NCI-H2107 treated with DMSO at 0.1 percent for 48 hours (cell line): ENCODE data around the gene LCP1.
A peak's percentile ranks its signal among the peaks of the same experiment; 100 is the strongest.

ENCODE experiments used
- DNase-seq: peaks from one replicate; lab custom pipeline; 2025; ENCODE audit not compliant: unreplicated experiment; lab: John Stamatoyannopoulos, UW

Gene LCP1

DNA sequence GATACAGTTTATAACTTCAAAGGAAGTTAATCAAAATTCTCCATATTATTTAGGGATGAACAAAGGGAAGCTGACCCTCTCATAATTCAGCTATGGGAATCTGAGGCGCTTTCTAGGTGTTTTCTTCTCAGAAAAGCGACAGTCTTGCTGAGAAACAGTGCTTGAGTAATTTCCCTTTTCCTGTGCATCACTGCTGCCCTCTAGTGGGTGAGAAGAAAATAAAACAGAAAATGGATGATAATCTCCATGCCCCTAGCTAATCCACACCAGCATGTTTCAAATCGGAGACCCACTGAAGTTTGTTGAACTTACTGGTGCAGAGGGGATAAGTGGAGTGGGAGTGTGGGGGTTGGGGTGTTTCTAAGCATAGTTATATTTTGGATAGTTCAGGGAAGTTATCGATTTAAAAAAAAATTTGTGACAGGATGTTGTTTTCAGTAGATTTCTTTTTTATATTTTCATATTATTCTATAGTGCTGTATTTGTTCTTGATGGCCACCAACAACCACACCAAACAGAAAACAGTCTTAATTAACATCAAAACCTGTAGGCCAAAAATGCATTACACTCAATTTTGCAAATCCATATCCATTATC is 21.4 kb downstream of the LCP1 start:
- DNase-seq, result peak; percentile 52

DNA sequence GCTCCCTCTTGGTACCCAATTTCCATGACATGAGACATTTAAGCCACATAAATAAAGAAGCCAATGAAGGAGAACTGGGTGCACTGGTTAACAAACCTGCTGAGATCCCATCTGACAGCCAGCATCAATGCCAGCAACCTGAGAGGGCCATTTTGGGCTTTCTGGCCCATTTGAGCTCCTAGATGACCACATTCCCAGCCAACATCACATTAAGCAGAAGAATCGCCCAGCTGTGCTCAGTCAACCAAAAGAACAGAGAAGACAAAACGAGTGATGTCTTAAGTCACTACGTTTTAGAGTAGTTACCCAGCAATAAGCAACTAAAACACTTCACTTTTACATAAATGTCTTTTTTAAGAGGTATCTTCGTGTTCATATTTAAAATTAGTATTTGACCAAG is 21.9 kb downstream of the LCP1 start:
- DNase-seq, result no peak

DNA sequence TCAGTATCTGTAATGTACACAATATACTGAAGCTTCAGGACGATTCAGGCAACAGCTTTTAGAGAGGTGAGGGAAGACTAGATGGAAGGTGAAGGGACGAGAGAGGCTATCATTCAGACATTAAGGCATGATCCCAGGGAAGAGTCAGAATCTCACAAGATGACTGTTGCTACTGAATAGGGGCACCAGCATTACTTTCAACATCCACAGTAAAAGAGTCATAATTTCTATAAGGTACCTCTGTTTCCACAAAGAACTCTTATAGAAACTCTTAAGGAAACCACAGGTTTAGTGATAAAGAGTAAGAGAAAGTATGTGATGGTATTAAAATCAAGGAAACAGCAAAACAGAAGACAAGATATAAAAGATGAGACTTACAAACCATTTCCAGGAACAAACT is 23.0 kb downstream of the LCP1 start:
- no peak for DNase-seq

DNA sequence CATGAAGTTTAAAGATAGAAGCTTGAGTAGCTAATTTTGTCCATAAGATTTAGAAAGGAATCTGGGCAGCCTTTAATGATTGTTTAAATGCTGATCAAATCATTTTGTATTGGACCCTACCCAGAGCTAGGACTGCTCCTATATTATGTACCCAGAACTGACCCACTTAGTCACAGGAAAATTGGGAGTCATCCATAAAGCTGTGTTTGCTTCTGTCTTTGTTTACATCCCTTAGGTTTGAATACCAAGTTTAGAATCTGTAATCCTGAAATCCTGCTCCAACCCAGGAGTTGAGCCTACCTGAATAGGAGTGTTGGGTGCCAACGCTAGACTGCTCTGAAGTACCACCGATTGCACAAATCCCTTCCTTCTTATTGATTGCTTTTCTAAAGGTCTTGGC is 23.8 kb downstream of the LCP1 start:
- no peak for DNase-seq

DNA sequence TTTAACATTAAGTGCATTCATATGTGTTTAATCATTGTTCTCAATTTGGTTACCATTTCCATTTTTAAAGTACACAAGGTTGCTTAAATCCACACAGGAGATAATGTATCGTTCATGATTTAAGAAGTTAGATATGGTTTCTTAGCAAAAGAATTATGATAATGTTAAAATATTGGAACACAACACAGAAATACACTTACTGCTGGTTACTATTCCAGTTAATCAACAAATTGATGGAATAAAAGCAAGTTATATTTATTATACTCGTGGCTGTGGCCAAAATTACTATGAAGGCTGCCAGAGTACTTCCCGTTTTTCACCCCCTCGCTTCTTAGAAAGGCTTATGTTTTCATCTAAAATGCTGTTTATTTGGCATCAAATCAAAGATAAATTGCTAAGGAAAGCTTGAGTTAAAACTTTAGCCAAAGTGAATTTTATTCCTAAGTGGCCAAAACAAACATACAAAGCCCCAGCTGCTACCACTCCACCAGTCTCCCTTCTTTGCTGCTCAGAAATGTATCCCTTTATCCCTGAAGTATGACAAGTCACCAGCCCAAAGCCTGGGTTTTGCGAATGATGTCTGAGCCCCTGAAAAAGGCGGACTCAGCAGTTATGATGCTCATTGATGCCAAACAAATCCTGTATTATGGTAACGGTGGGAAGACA is 27.7 kb downstream of the LCP1 start:
- DNase-seq, result no peak

DNA sequence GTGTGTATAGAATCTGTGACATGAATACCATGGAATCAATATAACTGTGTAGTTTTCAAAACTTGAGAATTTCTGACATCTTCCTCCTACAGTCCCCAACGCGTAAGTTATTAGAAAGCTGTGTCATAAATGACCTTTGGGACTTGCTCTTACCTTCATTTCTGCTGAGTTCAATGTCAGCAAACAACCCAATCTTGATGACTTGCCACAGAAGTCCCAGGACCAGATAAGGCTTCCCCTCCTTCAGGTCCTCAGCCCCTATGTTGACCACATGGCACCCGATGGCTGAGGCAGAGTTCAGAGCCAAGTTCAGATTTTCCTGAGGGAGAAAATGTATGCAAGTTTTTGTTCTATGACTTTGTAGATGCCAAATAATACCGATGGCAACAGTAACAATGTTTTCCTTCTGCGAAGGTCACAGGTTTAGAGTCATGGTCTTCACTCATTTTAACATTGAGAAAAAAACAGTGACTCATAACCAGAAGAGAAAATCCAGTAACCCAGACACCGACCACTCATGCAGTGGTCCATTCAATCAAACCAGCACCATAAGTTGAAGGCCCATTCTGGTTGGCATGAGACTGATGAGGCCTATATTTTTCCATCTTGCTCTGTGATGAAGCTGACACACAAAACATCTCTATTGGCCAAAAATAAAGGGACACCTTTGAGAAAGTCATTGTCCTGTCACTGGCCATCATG is 29.2 kb downstream of the LCP1 start:
- no peak for DNase-seq

DNA sequence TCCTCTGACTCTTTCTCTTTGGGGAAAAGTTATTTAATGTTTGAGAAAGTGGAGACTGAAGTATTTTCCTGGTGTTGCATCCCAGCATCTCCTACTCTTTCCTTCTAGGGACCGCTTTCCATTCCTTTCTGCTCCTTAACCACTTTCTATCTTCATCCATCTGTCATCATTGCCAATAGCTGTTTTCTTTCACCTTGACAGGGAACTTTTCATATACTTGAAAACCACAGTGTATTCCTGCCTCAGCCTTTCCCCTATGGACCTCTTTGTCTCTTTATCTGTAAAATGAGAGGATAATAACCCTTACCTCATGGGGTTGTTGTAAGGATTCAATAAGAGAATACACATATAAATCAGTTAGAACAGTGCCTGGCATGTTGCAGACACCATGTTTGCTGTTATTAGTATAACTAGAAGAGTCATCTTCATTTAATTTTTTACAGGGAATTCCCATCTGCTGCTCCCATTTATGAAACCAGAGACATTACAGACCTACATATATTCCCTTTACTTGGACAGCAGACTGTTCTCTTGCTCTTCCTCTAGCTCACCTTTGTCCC is 31.8 kb downstream of the LCP1 start:
- no peak for DNase-seq

DNA sequence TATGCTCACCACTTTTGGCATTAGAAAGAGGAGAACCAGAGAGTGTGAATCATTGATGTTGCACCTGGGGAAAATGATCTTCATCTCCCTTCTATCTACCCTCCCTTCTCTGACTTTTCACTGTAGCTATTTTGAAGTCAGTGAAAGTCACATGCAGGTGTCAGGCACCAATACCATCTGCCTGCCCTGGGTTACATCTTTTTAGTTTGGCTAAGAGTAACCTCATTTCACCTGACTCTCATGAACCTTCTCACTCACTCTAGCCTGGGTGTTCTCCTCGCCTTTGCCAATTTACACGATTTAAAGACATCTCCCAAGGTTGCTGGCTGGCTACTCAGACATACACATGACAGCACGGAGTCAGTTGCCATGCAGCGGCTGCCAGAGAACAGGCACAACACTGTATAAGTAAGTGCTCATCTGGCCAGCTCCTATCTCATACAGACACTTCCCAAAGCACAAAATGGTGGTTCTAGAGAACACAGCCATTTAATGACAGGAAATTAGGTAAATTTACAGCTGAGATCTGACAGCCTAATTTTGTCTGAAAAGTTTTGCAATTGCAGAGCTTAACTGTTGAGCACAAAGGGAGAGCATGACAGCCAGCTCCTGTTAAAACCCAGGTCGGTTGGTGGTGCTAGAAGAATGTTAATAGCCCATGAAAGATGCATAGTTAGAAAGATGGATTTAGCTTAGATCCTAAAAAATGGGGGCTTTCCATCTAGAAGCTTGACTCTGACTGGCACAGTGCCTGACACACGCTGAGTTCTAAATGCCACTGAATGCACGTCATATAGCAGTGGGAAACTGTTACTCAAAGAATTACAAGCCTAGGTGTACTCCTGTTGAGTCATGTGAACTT is 32.5 kb downstream of the LCP1 start:
- DNase-seq, result no peak

DNA sequence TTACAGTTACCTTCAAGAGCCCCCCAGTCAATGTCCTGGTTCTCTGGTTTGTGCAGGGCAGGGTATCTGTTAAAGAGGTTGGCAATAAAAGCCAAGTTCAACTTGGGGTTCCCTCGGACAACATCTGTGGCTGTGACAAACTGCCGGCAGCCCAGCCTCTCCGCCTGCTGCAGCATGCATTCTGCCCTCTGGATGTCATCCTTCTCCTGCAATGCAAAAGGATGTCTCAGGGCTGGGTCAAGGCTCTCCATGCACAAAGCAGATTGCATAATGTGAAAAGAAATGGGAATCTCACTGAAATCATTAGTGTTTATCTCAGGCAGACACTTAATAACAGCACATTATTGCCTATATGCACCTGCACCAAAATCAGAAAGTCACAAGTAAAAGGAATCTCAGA is 35.1 kb downstream of the LCP1 start:
- DNase-seq, result no peak

DNA sequence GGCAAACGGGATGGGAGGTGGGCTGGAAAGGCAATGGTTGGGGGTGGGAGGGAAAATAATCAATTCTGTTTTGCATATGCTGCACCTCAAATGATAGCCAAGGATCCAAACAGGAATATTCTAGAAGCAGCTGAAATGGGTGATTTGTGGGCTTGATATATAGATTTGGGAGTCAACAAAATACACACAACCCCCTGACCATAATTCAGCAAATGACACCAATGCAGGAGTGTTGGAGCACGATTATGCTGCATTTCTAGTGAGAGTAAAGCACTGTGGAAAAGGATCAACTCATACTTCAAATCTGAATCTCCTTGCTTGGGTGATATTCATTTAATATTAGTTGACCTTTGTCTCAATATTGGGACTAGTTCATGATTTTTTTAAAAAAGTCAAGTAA is 36.0 kb downstream of the LCP1 start:
- no peak for DNase-seq

DNA sequence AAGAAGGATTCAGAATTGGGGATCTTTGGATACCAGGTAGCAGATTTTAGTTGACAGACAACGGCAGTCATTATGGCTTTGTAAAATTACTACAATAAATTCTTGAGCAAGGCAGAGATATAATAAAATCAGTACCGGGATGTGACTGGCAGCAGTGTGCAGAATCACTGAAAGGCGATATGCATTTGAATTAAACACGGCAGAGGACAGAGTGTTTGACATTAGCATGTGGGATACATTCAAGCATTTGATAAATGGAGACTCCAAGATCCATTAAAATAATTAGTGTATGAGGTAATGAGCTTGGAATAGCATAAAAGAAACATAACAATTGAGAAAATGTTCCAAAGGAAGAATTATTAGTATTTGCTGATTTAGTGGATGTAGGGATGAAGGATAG is 36.8 kb downstream of the LCP1 start:
- no peak for DNase-seq

DNA sequence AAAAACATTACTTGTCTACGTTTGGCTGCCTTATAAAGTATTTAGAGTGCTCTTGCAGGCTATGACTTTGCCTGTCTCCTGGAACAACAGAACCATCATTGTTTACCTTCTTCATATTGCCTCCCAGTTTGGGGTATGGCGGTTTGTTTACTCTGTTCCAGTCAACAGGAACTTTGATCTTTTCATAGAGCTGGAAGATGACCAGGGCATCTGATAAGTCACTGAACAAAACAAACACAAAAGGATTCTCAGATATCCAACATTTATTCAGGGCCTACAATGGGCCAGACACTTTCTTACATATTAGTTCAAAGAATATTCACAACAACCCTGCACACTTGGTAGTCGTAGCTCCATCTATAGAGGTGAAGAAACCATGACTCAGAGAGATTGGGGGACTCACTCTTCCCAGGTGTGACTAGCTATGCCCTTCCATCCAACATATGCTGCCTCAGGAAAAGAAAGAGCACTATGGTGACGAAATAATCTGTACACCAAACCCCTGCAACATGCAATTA is 38.7 kb downstream of the LCP1 start:
- no peak for DNase-seq

DNA sequence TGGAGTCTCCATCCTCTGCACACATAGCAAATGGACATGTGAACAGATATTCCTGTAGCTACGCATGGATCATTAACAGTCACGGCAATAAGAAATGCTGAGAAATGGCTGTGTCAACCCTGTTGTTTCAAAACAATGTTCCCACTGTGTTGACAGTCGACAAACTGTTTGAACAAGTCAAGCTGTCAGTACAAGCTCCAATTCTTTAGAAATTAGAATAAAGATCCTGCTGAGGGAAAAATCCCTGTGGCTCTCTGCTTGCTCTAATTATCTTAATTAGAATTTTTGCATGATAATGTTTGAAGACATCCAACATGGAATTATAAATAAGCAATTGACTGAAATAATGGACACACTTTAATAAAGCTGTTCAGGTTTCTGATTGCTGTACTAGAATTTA is 39.2 kb downstream of the LCP1 start:
- DNase-seq, result no peak

DNA sequence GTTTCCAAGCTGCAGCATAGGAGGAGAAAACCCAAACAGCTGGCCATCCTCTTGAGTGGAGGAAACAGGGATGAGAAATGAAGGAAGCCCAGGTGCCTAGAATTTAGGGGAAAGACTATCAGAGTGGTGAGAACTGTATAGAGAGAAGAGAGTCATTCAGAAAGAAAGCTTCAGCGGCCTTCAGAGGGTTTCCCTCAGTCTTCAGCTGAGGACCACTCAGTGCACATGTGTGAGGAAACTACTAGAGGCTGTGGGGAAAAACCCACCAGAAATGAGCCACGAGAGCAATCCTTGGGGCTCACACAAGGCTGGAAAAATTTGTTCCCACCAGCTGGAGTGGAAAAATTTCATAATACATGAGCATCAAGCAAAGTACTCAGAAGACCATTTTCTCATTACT is 41.9 kb downstream of the LCP1 start:
- DNase-seq, result no peak

DNA sequence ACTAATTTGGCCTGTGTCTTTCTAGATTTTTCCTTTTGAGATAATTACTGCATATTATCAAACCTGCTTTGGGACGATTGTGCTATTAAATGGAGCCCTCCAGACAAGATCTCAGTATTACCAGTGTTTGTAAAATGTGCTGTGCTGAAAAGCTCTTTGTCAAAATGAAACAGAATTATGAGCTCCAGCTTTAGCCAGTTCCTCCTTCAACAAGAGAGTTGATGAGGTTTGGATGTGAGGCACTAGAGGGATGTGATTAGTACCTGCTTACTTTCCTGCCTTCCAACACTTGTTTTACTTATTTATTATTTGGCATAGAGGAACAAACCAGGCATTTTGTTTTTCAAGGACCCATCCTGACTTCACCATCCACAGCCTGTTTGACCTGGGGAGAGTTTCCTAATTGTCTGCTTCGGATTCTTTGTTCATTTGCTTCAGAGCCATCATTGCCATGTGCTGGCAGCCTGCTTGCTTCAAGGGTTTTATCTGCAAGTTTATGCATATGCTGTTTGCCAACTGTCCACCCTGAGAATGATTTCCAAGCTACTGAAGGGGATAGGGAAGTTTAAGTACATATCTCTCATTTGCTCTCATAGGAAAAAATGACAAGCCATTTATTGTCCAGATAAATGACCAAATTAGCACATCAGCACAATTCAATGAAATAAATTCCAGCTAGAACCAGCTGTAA is 44.2 kb downstream of the LCP1 start:
- DNase-seq, result no peak

DNA sequence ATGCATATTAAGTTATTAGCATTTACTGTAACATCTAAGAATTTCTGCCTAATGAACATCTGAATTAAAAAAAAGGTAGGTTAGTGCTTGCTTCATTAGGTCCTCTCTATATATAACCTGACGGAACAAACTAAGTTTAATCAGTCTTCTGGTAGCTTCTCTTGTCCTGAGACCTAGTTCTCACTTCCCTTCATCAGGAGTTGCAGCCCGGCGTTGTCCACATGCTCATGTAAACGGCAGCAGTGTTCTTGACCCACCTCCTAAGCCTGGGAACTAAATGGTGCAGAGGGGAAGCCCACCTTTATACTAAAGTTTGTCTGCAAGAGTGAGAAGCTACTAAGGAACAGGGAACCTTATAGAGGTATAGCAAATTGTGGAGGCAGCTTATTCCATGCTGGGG is 45.3 kb downstream of the LCP1 start:
- no peak for DNase-seq

DNA sequence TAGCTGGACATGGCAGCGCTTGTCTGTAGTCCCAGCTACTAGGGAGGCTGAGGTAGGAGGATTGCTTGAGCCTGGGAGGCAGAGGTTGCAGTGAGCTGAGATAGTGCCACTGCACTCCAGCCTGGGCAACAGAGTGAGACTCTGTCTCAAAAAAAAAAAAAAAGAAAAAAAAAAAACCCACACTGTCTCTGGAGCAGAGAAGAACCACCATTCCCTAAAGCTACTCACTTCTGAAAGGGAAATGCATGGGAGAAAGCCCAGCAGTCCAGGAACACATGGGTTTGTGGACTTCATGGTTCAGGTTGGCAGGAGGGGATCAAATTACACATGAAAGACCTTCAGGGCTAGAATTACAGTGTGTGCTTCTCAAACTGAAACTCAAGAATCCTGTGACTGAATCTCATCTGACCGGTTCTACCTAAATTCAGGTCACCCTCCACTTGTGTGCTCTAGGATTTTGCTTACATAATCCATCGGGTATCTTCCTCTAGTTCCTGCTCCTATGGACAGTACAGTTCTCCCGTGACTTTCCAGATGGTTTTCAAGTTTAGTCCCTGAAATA is 46.9 kb downstream of the LCP1 start:
- DNase-seq, result peak; percentile 92

DNA sequence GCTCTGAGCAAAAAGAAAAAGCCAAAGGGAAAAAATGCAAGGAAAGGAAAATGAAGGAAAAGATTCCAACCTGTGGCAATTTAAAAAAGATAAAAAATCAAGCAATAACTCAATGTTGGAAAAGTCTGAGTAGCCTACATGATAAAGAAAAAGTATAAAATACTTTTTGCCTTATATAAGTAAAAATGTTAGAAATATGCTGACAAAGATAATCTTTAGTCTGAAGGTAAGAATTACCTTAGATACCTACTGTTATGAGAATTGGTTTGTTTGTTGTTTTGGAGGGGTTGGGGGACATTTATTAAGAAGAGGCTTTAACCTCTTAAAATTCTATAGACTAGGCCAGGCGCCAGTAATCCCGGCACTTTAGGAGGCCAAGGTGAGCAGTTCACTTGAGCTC is 47.5 kb downstream of the LCP1 start:
- no peak for DNase-seq

DNA sequence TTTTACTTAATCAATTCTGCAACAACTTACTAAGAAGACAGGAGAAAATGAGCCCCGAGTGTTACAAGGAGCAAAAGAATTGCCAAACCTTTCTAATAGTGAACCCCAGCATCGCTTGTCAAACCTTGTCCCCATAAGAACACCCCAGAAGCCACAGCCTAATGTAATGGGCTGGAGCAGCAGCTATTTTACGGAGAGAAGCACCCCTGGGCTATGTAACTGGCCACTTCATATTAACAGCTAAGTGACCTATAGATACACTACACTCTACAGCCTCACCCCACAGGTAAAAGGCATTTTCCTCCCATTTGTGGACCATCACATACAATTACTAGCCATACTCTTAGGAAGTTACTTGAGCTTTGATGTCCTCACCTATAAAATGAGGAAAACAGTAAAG is 49.9 kb downstream of the LCP1 start:
- no peak for DNase-seq

DNA sequence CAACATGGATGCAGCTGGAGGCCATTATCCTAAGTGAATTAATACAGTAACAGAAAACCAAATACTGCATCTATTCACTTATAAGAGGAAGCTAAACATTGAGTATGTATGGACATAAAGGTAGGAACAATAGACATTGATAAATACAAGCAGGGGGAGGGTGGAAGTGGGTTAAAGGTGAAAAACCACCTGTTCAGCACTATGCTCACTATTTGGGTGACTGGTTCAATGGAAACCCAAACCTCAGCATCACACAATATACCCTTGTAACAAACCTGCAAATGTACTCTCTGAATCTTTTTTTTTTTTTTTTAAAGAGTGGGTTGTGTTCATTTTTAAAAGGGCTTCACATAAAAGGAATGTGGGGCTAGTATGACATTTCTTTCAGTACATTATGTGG is 50.3 kb downstream of the LCP1 start:
- no peak for DNase-seq
